Tibial artery (tissue), 4 donors: ENCODE data around the gene MGRN1.

Experiments
- DNase-seq, 2 donors: peaks; one replicate each; pipeline ENCODE4 v3.0.0-alpha.2; 2019
- H3K27ac ChIP-seq, 2 donors: fragments of 200-600 bp; sonication (generic) in 1 of 2; 1 replicate in 1 of 2; 2 replicates in 1 of 2; pipeline ENCODE4 v1.5.1; 2018 to 2019; ENCODE audit warnings: mild to moderate bottlenecking in 1 of 2
- H3K27me3 ChIP-seq, 2 donors: fragments of 200-600 bp; sonication (generic) in 1 of 2; one replicate each; pipeline versions ENCODE4 v1.5.1 to v1.6.0; 2016 to 2019
- H3K36me3 ChIP-seq, 3 donors: fragments of 200-600 bp; sonication (generic) in 2 of 3; one replicate each; pipeline ENCODE4 v1.5.1; 2016 to 2019; ENCODE audit warnings: mild to moderate bottlenecking in 2 of 3
- H3K4me1 ChIP-seq, 4 donors: fragments of 200-600 bp; sonication (generic) in 2 of 4; 1 replicate in 3 of 4; 2 replicates in 1 of 4; pipeline ENCODE4 v1.5.1; 2016 to 2019
- H3K4me3 ChIP-seq, 2 donors: fragments of 200-600 bp; sonication (generic) in 1 of 2; 1 replicate in 1 of 2; 2 replicates in 1 of 2; pipeline ENCODE4 v1.5.1; 2018 to 2019; ENCODE audit warnings: mild to moderate bottlenecking in 2 of 2
- H3K9me3 ChIP-seq, 3 donors: fragments of 200-600 bp; sonication (generic) in 1 of 3; one replicate each; pipeline ENCODE4 v1.5.1; 2016 to 2019
- CTCF ChIP-seq, 2 experiments: fragments of 200-600 bp in 1 of 2; fragments of 450-650 bp in 1 of 2; IDR thresholded peaks; one replicate each; pipeline ENCODE4 v1.5.1; 2017 to 2019; ENCODE audit warnings: antibody characterized with exemption in 2 of 2, mild to moderate bottlenecking in 1 of 2, moderate library complexity in 1 of 2
- intact Hi-C: fragments of 100-400 bp; cut with DNase I; formaldehyde crosslinking; loops from one replicate; pipeline ENCODE4 v1.15.0; 2023; ENCODE audit warnings: low total_unique reads

Gene MGRN1

GRCh38 chr16:4714996-4715395, 90.4 kb downstream of the MGRN1 start:
- intact Hi-C loops, result no loop called here
- Histone ChIP-seq H3K27ac (no peak overlapping the region), H3K36me3 (peaks cover 34 to 89% (median 45%) of the 10 kb centered on the region in 3 donors), H3K4me1 (no peaks in the 10 kb centered on the region), H3K4me3 (no peak overlapping the region), H3K27me3 (no peaks in the 10 kb centered on the region), H3K9me3 (no peaks in the 10 kb centered on the region)
- TF ChIP-seq CTCF (IDR thresholded peaks at IDR 0.05), result no peak
- DNase-seq, result no peak

- DNase-seq, result no peak
- Histone ChIP-seq H3K4me1 (no peaks in the 10 kb centered on the region), H3K36me3 (peaks cover 26 to 72% (median 29%) of the 10 kb centered on the region in 3 donors), H3K27ac (no peak overlapping the region), H3K4me3 (no peak overlapping the region), H3K27me3 (no peaks in the 10 kb centered on the region), H3K9me3 (no peaks in the 10 kb centered on the region)
- intact Hi-C loops, result no loop called here
- TF ChIP-seq CTCF (IDR thresholded peaks at IDR 0.05), result no peak
These were observed 93.8 kb downstream of the MGRN1 start for GRCh38 chr16:4718466-4718865.

GRCh38 chr16:4723071-4723767, 98.6 kb downstream of the MGRN1 start:
- H3K9me3 ChIP-seq, result no peaks in the 10 kb centered on the region
- no peaks in the 10 kb centered on the region for H3K27me3 ChIP-seq
- no peak overlapping the region for H3K27ac ChIP-seq
- no peak for TF ChIP-seq CTCF (IDR thresholded peaks at IDR 0.05)
- H3K4me3 ChIP-seq, result no peak overlapping the region
- DNase-seq, result no peak
- H3K36me3 ChIP-seq, result peaks cover 22 to 76% (median 26%) of the 10 kb centered on the region in 3 donors
- no peaks in the 10 kb centered on the region for H3K4me1 ChIP-seq
- intact Hi-C loops, result no loop called here

- Histone ChIP-seq H3K27me3 (no peaks in the 10 kb centered on the region), H3K4me3 (no peak overlapping the region), H3K27ac (no peak overlapping the region), H3K4me1 (no peaks in the 10 kb centered on the region), H3K9me3 (no peaks in the 10 kb centered on the region), H3K36me3 (peaks cover 33 to 81% (median 37%) of the 10 kb centered on the region in 3 donors)
- TF ChIP-seq CTCF (IDR thresholded peaks at IDR 0.05), result no peak
- intact Hi-C loops, result no loop called here
- no peak for DNase-seq
These were observed 100.1 kb downstream of the MGRN1 start for GRCh38 chr16:4724661-4725270.

- no peak overlapping the region for H3K27ac ChIP-seq
- H3K27me3 ChIP-seq, result no peaks in the 10 kb centered on the region
- no peak for TF ChIP-seq CTCF (IDR thresholded peaks at IDR 0.05)
- DNase-seq, result no peak
- H3K9me3 ChIP-seq, result no peaks in the 10 kb centered on the region
- intact Hi-C loops, result no loop called here
- H3K4me1 ChIP-seq, result no peaks in the 10 kb centered on the region
- peaks cover 34 to 96% (median 52%) of the 10 kb centered on the region in 3 donors for H3K36me3 ChIP-seq
- H3K4me3 ChIP-seq, result no peak overlapping the region
These were observed 102.0 kb downstream of the MGRN1 start for GRCh38 chr16:4726616-4727015.
